ENCODE measurements around the gene KRTAP4-1. TPM values are rescaled to one million over a fixed set of nuclear protein-coding genes. Genes with fewer than 3 reads are reported as not detected.
"Not testable (repeated sequence)": the region's sequence is repeated elsewhere in the genome, so short reads cannot be mapped to it uniquely, and the experiment has no call there.

Gene KRTAP4-1
- total RNA-seq, 2 donors from 2014 or later, result not detected

- intact Hi-C loops (cut with DNase I), result no loop called here
- no peak overlapping the region for H3K27ac ChIP-seq
- no peaks in the 10 kb centered on the region for H3K4me1 ChIP-seq (replicated peaks)
- TF ChIP-seq POLR2AphosphoS5 (IDR thresholded peaks at IDR 0.05) (no peak), CTCF (IDR thresholded peaks at IDR 0.05) (no peak), POLR2A (IDR thresholded peaks at IDR 0.05) (no peak)
- DNase-seq (ENCODE audit: low spot score), result no peak
- H3K36me3 ChIP-seq, result no peaks in the 10 kb centered on the region
- H3K9me3 ChIP-seq, result no peaks in the 10 kb centered on the region
- no peak overlapping the region for H3K4me3 ChIP-seq
- WGBS, result 82% methylated on average over 5 of the region's 7 CpGs
- no peaks in the 10 kb centered on the region for H3K27me3 ChIP-seq (replicated peaks; ENCODE audit: insufficient read depth)
Observed at GRCh38 chr17:41167561-41167960, 17.1 kb downstream of the KRTAP4-1 start.

- Histone ChIP-seq H3K9me3 (no peaks in the 10 kb centered on the region), H3K27me3 (replicated peaks; ENCODE audit: insufficient read depth) (no peaks in the 10 kb centered on the region), H3K27ac (no peak overlapping the region), H3K4me3 (no peak overlapping the region), H3K4me1 (replicated peaks) (no peaks in the 10 kb centered on the region), H3K36me3 (no peaks in the 10 kb centered on the region)
- intact Hi-C loops (cut with DNase I), result no loop called here
- TF ChIP-seq POLR2A (IDR thresholded peaks at IDR 0.05) (no peak), POLR2AphosphoS5 (IDR thresholded peaks at IDR 0.05) (no peak), CTCF (IDR thresholded peaks at IDR 0.05) (no peak)
- WGBS, result 71% methylated on average over 7 of the region's 7 CpGs
- no peak for DNase-seq (ENCODE audit: low spot score)
Observed at GRCh38 chr17:41163828-41164227, 20.9 kb downstream of the KRTAP4-1 start.

- 86% methylated on average over 1 of the region's 1 CpG for WGBS
- DNase-seq (ENCODE audit: low spot score), result no peak
- H3K9me3 ChIP-seq, result no peaks in the 10 kb centered on the region
Observed at GRCh38 chr17:41160648-41161047, 24.1 kb downstream of the KRTAP4-1 start, which contains the start of gene KRTAP4-4. TSS of gene KRTAP4-4 (minus strand) at chr17:41160748. CDS start at chr17:41160691, 57 bp downstream.

GRCh38 chr17:41160190-41160589, 24.5 kb downstream of the KRTAP4-1 start:
- H3K9me3 ChIP-seq; H3K27me3 ChIP-seq (replicated peaks; ENCODE audit: insufficient read depth); H3K36me3 ChIP-seq; H3K4me3 ChIP-seq; DNase-seq (ENCODE audit: low spot score); H3K4me1 ChIP-seq (replicated peaks); H3K27ac ChIP-seq; intact Hi-C loops (cut with DNase I): not testable (repeated sequence)
- 100% methylated on average over 3 of the region's 3 CpGs for WGBS

More at GRCh38 chr17:41160648-41161047, 24.1 kb downstream of the KRTAP4-1 start, which contains the start of gene KRTAP4-4:
- no peaks in the 10 kb centered on the region for H3K36me3 ChIP-seq
- intact Hi-C loops (cut with DNase I), result no loop called here
- no peaks in the 10 kb centered on the region for H3K27me3 ChIP-seq (replicated peaks; ENCODE audit: insufficient read depth)
- H3K4me3 ChIP-seq, result no peak within 1 kb of the TSS
- H3K4me1 ChIP-seq (replicated peaks), result no peaks in the 10 kb centered on the region
- no peak for TF ChIP-seq CTCF (IDR thresholded peaks at IDR 0.05)
- TF ChIP-seq POLR2AphosphoS5 (IDR thresholded peaks at IDR 0.05), result no peak
- TF ChIP-seq POLR2A (IDR thresholded peaks at IDR 0.05), result no peak
- no peak within 1 kb of the TSS for H3K27ac ChIP-seq

GRCh38 chr17:41153856-41154255, 30.9 kb downstream of the KRTAP4-1 start:
- Histone ChIP-seq H3K9me3 (no peaks in the 10 kb centered on the region), H3K36me3 (no peaks in the 10 kb centered on the region), H3K4me3 (no peak overlapping the region), H3K27me3 (replicated peaks; ENCODE audit: insufficient read depth) (peaks cover 3% of the 10 kb centered on the region), H3K4me1 (replicated peaks) (no peaks in the 10 kb centered on the region), H3K27ac (no peak overlapping the region)
- DNase-seq (ENCODE audit: low spot score), result no peak
- intact Hi-C loops (cut with DNase I), result no loop called here
- WGBS, result 21% methylated on average over 2 of the region's 2 CpGs
- TF ChIP-seq CTCF (IDR thresholded peaks at IDR 0.05), result no peak
- TF ChIP-seq POLR2A (IDR thresholded peaks at IDR 0.05), result no peak
- TF ChIP-seq POLR2AphosphoS5 (IDR thresholded peaks at IDR 0.05), result no peak

Data from prostate gland (tissue), 2 donors.